Neural crest cell (in vitro differentiated cells): ENCODE results near the gene DOCK11. TPM values are rescaled to one million over a fixed set of nuclear protein-coding genes. Genes with fewer than 3 reads are reported as not detected.
"Not testable (repeated sequence)": the region's sequence is repeated elsewhere in the genome, so short reads cannot be mapped to it uniquely, and the experiment has no call there.

Experiments
- DNase-seq: peaks from one replicate; pipeline ENCODE4 v3.0.0; 2021; ENCODE audit warnings: low read depth, mixed read lengths, low spot score
- H3K27ac Mint-ChIP-seq: one replicate; pipeline ENCODE4 v1.8.0; 2021; ENCODE audit warnings: mild to moderate bottlenecking, mixed read lengths; ENCODE audit not compliant: unreplicated experiment
- H3K27me3 Mint-ChIP-seq: 2 replicates; pipeline ENCODE4 v1.8.0; 2021; ENCODE audit warnings: low read depth, mild to moderate bottlenecking, mixed read lengths
- H3K36me3 Mint-ChIP-seq: 2 replicates; pipeline ENCODE4 v1.8.0; 2021; ENCODE audit warnings: low read depth, mild to moderate bottlenecking, mixed read lengths
- H3K4me1 Mint-ChIP-seq: 2 replicates; pipeline ENCODE4 v1.8.0; 2021; ENCODE audit warnings: mixed read lengths
- H3K4me3 Mint-ChIP-seq: one replicate; pipeline ENCODE4 v1.8.0; 2021; ENCODE audit warnings: mild to moderate bottlenecking, mixed read lengths
- H3K9me3 Mint-ChIP-seq: 2 replicates; pipeline ENCODE4 v1.8.0; 2021; ENCODE audit warnings: mixed read lengths
- total RNA-seq: library from RNA; stranded (reverse); gene quantifications from 2 replicates; pipeline ENCODE4 v1.2.1, GENCODE V29; 2021
- TF ChIP-seq, protein P1 (sequence below): fragments of 200-600 bp; sonication (generic); conservative IDR thresholded peaks from 2 replicates; pipeline ENCODE4 v1.5.0; 2021; ENCODE audit warnings: antibody characterized with exemption, mild to moderate bottlenecking

The DOCK11 gene
- total RNA-seq, 1 donor from 2014 or later: 14.6 TPM

DNA sequence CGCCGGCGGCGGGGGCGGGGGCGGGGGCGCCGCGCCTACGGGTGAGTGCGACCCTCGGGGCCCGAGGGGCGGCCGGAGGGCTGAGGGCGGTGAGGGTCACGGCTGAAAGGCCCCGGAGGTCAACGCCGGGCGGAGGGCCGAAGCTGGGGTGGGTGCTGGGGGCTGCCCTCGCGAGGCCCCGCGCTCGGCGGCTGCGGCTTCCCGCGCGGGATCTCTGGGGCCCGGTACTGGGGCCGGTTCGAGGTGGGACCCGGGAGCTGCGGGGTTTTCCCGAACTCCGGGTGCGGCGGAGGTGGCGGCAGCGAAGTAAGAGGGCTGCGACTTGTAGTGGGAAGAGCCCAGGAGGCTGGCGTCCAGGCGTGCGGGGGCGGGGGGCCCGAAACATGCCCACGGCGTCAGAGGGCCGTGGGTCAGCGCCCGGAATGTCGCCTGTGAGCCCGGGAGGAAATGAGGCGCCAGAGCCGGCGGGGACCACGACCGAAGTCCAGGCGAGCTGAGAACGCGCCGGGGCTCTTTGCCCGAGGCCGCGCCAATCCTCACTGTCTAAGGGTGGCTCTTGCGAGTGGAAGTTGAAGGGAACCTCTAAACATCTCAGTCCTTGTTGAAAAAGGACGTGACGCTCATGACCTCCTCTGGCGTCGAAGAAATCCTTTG is 232.2 kb downstream of the DOCK11 start:
- no peak overlapping the region for H3K27ac Mint-ChIP-seq
- peaks cover 2% of the 10 kb centered on the region for H3K36me3 Mint-ChIP-seq
- peaks cover 3% of the 10 kb centered on the region for H3K9me3 Mint-ChIP-seq
- DNase-seq: peak; percentile 7
- peak overlapping the region; percentile 79 for H3K4me3 Mint-ChIP-seq
- TF ChIP-seq, protein P1, sequence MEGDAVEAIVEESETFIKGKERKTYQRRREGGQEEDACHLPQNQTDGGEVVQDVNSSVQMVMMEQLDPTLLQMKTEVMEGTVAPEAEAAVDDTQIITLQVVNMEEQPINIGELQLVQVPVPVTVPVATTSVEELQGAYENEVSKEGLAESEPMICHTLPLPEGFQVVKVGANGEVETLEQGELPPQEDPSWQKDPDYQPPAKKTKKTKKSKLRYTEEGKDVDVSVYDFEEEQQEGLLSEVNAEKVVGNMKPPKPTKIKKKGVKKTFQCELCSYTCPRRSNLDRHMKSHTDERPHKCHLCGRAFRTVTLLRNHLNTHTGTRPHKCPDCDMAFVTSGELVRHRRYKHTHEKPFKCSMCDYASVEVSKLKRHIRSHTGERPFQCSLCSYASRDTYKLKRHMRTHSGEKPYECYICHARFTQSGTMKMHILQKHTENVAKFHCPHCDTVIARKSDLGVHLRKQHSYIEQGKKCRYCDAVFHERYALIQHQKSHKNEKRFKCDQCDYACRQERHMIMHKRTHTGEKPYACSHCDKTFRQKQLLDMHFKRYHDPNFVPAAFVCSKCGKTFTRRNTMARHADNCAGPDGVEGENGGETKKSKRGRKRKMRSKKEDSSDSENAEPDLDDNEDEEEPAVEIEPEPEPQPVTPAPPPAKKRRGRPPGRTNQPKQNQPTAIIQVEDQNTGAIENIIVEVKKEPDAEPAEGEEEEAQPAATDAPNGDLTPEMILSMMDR: no peak
- H3K27me3 Mint-ChIP-seq: peaks cover 7% of the 10 kb centered on the region
- peaks cover 13% of the 10 kb centered on the region for H3K4me1 Mint-ChIP-seq

DNA sequence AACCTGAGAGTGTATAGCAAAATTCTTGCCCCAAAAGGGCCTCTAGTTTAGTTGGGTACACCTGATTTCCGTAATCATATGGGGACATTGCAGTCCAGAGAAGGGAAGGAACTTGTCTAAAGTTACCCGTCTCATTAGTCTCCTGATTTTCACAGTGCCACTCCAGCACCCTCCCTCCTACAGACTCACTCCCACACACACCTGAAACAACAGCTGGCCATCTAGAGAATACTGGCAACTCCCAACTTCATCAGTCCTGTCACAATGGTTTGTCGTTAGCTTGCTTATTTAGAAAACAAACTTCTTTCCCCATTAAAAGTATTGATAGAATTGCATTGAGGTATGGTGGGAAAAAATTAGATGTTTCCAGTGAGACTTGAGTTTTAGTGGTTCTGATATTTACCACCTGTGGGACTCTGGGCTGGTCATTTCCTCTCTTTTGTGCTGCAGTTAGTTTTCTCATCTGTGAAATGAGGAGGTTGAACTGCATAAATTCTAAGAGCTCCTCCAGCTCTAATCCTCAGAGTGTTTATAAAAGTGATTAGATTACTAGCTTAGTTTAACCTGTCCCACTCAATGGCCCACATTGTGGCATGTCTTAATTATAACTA is 233.5 kb downstream of the DOCK11 start:
- TF ChIP-seq, protein P1: no peak
- Mint-ChIP-seq H3K4me1 (peaks cover 13% of the 10 kb centered on the region), H3K4me3 (no peak overlapping the region), H3K27me3 (peaks cover 5% of the 10 kb centered on the region), H3K9me3 (peaks cover 3% of the 10 kb centered on the region), H3K36me3 (peaks cover 2% of the 10 kb centered on the region), H3K27ac (no peak overlapping the region)
- no peak for DNase-seq

DNA sequence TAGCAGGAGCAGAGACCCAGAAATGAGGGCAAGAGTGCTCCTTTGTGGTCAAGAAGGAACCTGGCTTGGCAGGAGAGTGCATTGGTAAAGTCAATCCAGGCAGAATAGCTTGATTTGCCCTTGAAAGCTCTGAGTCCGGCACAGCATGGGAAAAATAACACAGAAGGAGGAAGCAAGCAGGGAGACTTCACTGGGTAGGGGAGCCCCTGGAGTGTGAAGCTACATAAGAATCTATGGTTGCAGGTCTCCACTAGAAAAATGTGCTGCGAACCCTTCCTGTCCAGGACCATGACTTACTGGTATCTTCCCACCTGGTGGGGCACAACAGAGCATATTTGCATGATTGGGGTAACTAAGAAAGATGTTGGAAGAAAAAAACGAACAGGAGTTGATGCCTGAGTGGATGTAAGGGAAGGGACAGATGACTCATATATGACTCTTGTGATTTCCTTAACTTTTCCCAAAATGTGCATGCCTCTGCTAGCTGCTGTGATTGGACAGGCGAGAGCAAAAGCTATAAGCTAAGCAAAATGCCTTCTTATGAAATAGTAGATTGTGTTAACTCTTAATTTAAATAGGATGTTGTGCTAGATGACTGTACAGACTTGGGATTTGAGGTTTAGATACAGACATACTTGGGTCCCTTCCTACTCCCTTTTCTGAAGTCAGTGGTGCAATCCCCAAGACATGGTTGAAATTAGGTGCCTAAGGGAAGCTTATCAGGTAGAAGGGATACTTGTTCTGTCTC is 235.1 kb downstream of the DOCK11 start:
- Mint-ChIP-seq H3K36me3 (peaks cover 2% of the 10 kb centered on the region), H3K27ac (no peak overlapping the region), H3K4me1 (peaks cover 6% of the 10 kb centered on the region), H3K27me3 (peaks cover 5% of the 10 kb centered on the region), H3K9me3 (peaks cover 8% of the 10 kb centered on the region), H3K4me3 (peak overlapping the region; percentile 27)
- DNase-seq: no peak
- TF ChIP-seq, protein P1: no peak

DNA sequence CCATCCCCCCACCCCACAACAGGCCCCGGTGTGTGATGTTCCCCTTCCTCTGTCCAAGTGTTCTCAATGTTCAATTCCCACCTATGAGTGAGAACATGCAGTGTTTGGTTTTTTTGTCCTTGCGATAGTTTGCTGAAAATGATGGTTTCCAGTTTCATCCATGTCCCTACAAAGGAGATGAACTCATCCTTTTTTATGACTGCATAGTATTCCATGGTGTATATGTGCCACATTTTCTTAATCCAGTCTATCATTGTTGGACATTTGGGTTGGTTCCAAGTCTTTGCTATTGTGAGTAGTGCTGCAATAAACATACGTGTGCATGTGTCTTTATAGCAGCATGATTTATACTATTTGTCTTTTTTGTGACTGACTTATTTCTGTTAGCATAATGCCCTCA is 236.9 kb downstream of the DOCK11 start:
- H3K27me3 Mint-ChIP-seq, H3K27ac Mint-ChIP-seq, DNase-seq, H3K4me1 Mint-ChIP-seq, H3K36me3 Mint-ChIP-seq, H3K4me3 Mint-ChIP-seq: not testable (repeated sequence)
- peaks cover 17% of the 10 kb centered on the region for H3K9me3 Mint-ChIP-seq

DNA sequence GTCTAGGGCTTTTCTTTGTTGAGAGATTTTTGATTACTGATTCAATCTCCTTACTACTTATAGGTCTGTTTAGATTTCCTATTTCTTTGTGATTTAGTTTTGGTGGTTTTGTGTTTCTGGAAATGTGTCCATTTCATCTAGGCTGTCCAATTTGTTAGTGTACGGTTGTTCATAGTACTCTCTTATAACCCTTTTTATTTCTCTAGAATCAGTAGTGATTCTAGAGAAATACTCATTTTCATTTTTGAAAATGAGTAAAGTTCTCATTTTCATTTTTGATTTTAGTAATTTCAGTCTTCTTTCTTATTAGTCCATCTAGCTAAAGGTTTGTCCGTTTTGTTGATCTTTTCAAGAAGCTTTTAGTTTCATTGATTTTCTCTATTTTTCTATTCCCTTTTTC is 239.3 kb downstream of the DOCK11 start:
- Mint-ChIP-seq H3K4me1 (no peaks in the 10 kb centered on the region), H3K36me3 (peaks cover 3% of the 10 kb centered on the region), H3K27me3 (peaks cover 2% of the 10 kb centered on the region), H3K9me3 (peaks cover 17% of the 10 kb centered on the region), H3K27ac (no peak overlapping the region), H3K4me3 (no peak overlapping the region)
- TF ChIP-seq, protein P1: no peak
- no peak for DNase-seq

Other genes starting within 250 kb of the DOCK11 start
- gene WDR44, start 149.7 kb upstream of the DOCK11 start, total RNA-seq: 10.9 and 11.0 TPM in 2 replicates
- 9.9 and 10.2 TPM in 2 replicates for gene IL13RA1, start 231.8 kb downstream of the DOCK11 start, total RNA-seq